Activated naive CD8-positive, alpha-beta T cell (primary cell): ENCODE results near the gene TOMM6.
A peak's percentile ranks its signal among the peaks of the same experiment; 100 is the strongest.
"Not testable (repeated sequence)": the region's sequence is repeated elsewhere in the genome, so short reads cannot be mapped to it uniquely, and the experiment has no call there.

Source experiments
- H3K27ac Mint-ChIP-seq: one replicate; pipeline ENCODE4 v1.8.0; 2021; ENCODE audit warnings: mixed read lengths
- H3K27me3 Mint-ChIP-seq: one replicate; pipeline ENCODE4 v1.8.0; 2021; ENCODE audit warnings: mixed read lengths
- H3K36me3 Mint-ChIP-seq: one replicate; pipeline ENCODE4 v1.8.0; 2021; ENCODE audit warnings: mixed read lengths
- H3K4me1 Mint-ChIP-seq: one replicate; pipeline ENCODE4 v1.8.0; 2021; ENCODE audit warnings: low read depth, mixed read lengths
- H3K4me3 Mint-ChIP-seq: one replicate; pipeline ENCODE4 v1.8.0; 2021; ENCODE audit warnings: mild to moderate bottlenecking, mixed read lengths
- H3K9me3 Mint-ChIP-seq: one replicate; pipeline ENCODE4 v1.8.0; 2021; ENCODE audit warnings: low read depth, mixed read lengths

TOMM6 gene

DNA sequence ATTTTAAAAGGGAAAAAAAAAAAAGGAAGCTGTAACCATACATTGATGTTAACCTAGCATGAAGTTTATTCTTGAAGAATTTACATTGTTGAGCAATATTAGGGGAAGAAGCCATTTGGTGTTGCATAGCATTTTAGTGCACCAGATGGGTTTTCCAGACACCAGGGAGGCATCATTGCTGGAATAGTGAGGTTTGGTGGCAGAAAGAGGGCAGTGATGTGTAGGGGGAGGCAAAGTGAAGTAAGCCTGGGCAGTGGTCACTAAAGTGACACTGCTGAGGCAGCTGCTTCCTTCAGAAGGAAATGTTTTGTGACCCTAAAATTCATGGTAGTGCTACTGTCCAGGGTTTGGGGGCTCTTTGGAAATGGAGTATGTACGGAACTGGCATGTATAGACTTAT lies 2.6 kb downstream of the TOMM6 start:
- Mint-ChIP-seq H3K27me3 (no peaks in the 10 kb centered on the region), H3K9me3 (no peaks in the 10 kb centered on the region), H3K4me3 (peak overlapping the region; percentile 40), H3K36me3 (peaks cover 6% of the 10 kb centered on the region), H3K27ac (peak overlapping the region; percentile 61), H3K4me1 (peaks cover 20% of the 10 kb centered on the region)

DNA sequence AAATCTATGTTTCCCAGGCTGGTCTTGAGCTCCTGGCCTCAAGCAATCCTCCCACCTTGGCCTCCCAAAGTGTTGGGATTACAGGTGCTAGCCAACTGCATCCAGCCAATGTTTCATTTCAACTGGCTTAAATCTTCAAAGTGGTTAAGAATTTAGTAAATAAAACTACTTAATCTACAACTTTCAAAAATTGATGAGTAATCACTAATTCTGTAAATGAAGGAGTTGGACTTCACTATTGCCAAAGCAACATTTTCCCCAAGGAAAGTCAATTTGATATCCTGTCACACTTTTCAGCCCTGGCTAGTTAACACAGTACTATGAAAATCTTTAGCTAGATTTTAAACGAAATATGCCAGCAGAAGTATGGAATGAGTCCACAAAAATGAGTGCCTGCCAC lies 3.8 kb downstream of the TOMM6 start:
- Mint-ChIP-seq H3K27me3 (no peaks in the 10 kb centered on the region), H3K4me1 (peaks cover 18% of the 10 kb centered on the region), H3K9me3 (no peaks in the 10 kb centered on the region), H3K36me3 (peaks cover 6% of the 10 kb centered on the region), H3K27ac (no peak overlapping the region), H3K4me3 (no peak overlapping the region)

DNA sequence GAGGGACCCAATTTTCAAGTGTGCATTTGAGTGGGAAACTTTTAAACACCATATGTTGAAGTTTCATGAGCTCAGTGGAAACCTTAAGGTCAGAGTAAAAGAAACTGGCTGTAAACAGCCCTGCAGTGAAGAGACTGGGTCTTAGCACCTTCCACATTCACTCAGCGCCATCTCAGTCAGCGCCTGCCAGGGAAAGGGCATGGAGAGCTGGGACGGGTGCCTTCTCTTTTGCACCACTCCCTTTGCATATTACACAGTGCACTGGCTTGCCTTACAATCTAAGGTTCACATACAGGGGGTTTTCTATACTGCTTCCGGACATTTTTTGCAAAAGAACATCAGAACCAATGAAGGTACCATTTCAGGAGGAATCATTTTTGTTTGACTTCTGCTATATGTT lies 4.5 kb downstream of the TOMM6 start:
- Mint-ChIP-seq H3K27me3 (no peaks in the 10 kb centered on the region), H3K36me3 (peaks cover 6% of the 10 kb centered on the region), H3K4me3 (no peak overlapping the region), H3K4me1 (peaks cover 18% of the 10 kb centered on the region), H3K27ac (no peak overlapping the region), H3K9me3 (no peaks in the 10 kb centered on the region)

DNA sequence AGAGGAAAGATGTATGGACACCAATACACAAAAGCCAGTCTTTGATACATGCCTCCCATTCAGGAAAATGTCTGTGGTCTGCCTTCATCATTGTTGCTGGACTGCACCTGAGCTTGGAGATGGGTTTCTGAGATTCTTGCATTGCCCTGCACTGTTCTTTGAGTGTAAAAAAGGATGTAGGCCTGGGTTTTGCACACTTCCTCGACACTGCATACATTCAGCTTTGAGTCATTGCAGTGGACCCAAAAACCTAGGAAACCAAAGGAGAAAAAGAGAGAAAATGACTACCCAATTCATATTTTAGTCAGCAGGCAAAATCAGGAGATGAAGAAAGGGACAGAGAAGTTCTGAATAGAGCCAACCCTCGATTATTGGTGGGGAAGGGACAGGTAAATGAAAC lies 9.0 kb downstream of the TOMM6 start:
- no peak overlapping the region for H3K4me3 Mint-ChIP-seq
- no peaks in the 10 kb centered on the region for H3K9me3 Mint-ChIP-seq
- no peak overlapping the region for H3K27ac Mint-ChIP-seq
- H3K27me3 Mint-ChIP-seq, result no peaks in the 10 kb centered on the region
- peaks cover 3% of the 10 kb centered on the region for H3K4me1 Mint-ChIP-seq
- no peaks in the 10 kb centered on the region for H3K36me3 Mint-ChIP-seq

DNA sequence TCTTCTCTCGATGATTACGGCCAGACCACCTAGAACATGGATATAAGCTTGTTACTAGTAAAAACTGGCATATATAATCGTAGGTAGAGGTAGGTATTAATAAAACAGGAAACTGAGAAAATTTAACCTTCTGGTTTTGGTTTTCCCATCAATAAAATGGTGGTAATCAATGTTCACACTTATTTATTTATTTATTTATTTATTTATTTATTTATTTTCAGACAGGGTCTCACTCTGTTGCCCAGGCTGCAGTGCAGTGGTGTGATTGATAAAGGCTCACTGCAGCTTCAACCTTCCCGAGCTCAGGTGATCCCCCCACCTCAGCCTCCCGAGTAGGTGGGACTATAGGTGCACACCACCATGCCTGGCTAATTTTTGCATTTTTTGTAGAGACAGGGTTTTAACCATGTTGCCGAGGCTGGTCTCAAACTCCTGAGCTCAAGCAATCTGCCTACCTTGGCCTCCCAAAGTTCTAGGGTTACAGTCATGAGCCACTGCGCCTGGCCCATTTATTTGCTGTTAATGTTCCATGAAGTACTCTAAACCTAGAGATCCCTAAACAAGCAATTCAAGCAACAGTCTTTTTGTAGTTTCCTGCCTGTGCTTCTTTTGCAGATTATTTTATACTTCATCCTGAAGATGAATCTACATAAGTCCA lies 11.5 kb downstream of the TOMM6 start:
- Mint-ChIP-seq H3K4me1 (no peaks in the 10 kb centered on the region), H3K36me3 (no peaks in the 10 kb centered on the region), H3K27ac (no peak overlapping the region), H3K4me3 (no peak overlapping the region), H3K9me3 (no peaks in the 10 kb centered on the region), H3K27me3 (no peaks in the 10 kb centered on the region)

DNA sequence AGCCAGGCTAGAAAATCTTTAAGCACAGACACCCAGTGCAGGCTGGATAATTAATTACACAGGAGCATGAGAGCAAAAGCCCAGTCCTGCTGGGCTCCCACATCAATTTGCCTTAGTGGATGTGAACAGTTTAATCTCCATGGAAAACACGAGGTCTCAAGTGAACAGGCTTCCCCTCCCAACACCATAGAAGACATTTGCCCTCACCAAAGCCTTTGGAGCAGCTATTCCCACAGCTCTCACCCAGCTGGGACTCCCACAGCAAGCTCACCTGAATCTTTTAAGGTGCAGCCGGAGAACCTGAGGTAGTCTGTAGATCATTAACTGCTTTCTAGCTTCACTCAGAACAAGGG lies 12.0 kb downstream of the TOMM6 start:
- no peak overlapping the region for H3K27ac Mint-ChIP-seq
- H3K4me1 Mint-ChIP-seq, result no peaks in the 10 kb centered on the region
- H3K9me3 Mint-ChIP-seq, result no peaks in the 10 kb centered on the region
- H3K36me3 Mint-ChIP-seq, result no peaks in the 10 kb centered on the region
- H3K27me3 Mint-ChIP-seq, result no peaks in the 10 kb centered on the region
- H3K4me3 Mint-ChIP-seq, result no peak overlapping the region

DNA sequence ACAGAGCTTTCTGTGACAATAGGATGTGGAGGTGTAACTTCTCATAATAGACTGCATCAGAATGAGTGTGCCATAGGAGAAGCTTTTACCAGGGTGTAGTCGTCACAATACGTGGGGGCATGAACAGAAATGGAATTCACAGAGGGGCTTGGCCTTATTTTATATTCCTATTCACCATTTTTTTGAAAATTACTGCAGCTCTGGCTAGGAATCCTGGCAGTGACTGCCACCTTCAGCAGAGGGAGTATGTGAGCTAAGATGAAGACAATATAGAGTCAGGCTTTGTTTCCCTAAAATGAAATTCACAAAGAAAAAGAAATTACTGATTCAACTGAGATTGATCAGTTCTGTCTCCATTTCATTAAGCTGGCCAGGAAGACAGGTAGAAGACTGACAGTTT lies 13.9 kb downstream of the TOMM6 start:
- H3K27me3 Mint-ChIP-seq, result no peaks in the 10 kb centered on the region
- H3K4me3 Mint-ChIP-seq, result no peak overlapping the region
- H3K36me3 Mint-ChIP-seq, result no peaks in the 10 kb centered on the region
- H3K27ac Mint-ChIP-seq, result no peak overlapping the region
- no peaks in the 10 kb centered on the region for H3K4me1 Mint-ChIP-seq
- no peaks in the 10 kb centered on the region for H3K9me3 Mint-ChIP-seq

DNA sequence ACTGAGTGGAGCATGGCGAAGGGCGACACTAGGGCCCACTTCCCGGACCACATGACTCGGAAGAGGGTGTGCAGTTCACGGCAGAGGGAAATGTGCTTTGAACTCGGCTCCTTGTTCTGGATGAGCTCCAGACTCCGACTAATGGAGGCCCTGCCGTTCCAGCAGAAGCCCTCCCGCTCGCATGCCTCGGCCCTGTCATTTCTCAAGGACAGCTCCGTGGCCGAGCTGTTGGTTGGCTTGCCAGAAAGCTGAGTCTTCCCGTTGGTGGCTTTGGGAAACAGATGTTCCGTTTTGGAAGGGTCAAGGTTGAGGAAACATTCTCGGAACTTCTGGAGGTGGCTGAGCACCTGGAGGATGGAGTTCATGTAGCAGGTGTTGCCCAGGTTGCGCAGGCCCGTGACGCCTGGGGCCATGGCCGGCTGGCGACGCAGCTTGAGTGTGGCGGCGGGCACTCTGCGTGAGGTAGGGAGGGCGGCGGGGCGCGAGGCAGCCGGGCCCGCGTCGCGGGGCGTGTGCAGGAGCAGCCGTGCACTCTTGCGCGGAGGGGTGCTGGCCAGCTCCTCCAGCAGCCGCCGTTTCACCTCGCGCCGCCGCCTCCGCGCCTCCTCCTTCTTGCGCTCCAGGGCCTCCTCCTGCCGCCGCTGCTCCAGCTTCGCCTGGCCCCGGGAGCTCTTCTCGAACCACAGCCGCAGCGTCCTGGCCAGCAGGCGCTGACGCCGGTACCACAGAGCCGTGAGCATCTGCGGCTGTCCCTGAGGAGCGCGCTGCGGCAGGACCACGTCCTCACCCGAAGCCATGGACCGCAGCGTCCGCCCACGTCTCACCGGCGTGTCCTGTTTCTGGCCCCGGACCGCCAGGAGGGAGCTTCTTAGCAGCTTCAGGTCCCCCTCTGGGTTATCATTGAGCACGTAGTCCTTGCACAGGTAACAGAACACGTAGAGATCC lies 18.6 kb downstream of the TOMM6 start:
- H3K4me1 Mint-ChIP-seq, result no peaks in the 10 kb centered on the region
- no peaks in the 10 kb centered on the region for H3K27me3 Mint-ChIP-seq
- H3K36me3 Mint-ChIP-seq, result no peaks in the 10 kb centered on the region
- no peak overlapping the region for H3K27ac Mint-ChIP-seq
- no peaks in the 10 kb centered on the region for H3K9me3 Mint-ChIP-seq
- H3K4me3 Mint-ChIP-seq, result no peak overlapping the region

DNA sequence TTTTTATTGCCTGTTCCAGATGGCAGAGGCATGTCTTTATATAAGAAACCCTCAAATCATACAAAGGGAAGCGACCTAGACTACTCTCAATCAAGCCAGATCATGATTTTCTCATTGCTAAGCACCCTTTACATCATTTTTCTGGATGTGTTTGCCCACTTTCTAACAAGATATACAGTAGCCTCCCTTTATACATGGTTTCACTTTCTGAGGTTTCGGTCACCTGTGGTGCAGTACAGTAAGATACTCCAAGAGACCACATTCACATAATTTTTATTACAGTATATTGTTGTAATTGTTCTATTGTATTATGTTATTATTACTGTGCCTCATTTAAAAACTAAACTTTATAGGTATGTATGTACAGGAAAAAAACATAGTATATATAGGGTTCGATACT lies 23.6 kb downstream of the TOMM6 start:
- Mint-ChIP-seq H3K4me3 (no peak overlapping the region), H3K9me3 (no peaks in the 10 kb centered on the region)

DNA sequence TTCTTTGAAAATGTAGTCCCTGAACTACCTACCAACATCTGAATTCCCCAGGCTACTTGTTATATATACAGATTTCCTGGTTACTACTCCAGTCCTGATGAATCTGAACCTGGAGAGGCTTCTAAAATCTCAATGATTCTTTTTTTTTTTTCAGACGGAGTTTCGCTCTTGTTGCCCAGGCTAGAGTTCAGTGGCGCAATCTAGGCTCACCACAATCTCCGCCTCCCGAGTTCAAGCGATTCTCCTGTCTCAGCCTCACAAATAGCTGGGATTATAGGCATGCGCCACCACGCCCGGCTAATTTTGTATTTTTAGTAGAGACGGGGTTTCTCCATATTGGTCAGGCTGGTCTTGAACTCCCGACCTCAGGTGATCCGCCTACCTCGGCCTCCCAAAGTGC lies 24.5 kb downstream of the TOMM6 start:
- H3K9me3 Mint-ChIP-seq, H3K27ac Mint-ChIP-seq, H3K4me1 Mint-ChIP-seq, H3K36me3 Mint-ChIP-seq, H3K27me3 Mint-ChIP-seq, H3K4me3 Mint-ChIP-seq: not testable (repeated sequence)

More for the DNA sequence above, 23.6 kb downstream of the TOMM6 start:
- Mint-ChIP-seq H3K27me3 (no peaks in the 10 kb centered on the region), H3K4me1 (no peaks in the 10 kb centered on the region), H3K36me3 (no peaks in the 10 kb centered on the region), H3K27ac (no peak overlapping the region)

DNA sequence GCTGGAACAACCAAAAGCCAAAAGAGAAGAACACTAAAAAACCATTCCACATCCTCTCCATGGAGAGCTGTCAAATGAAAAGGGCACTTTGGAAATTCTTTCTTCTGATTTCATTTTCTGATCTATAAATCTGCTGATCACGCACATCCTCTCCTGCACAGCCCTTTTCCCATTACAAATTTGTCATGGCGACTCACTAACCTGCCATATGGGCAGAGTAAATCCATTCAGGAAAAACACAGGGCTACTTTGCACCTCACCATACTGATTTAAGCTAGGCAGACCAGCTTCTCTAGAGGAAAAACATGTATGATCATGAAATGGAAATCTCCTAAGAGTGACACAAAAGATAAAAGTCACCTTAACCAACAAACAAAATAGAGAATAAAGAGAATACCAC lies 26.0 kb downstream of the TOMM6 start:
- Mint-ChIP-seq H3K27ac (no peak overlapping the region), H3K36me3 (no peaks in the 10 kb centered on the region), H3K4me3 (no peak overlapping the region), H3K4me1 (no peaks in the 10 kb centered on the region), H3K27me3 (no peaks in the 10 kb centered on the region), H3K9me3 (no peaks in the 10 kb centered on the region)

DNA sequence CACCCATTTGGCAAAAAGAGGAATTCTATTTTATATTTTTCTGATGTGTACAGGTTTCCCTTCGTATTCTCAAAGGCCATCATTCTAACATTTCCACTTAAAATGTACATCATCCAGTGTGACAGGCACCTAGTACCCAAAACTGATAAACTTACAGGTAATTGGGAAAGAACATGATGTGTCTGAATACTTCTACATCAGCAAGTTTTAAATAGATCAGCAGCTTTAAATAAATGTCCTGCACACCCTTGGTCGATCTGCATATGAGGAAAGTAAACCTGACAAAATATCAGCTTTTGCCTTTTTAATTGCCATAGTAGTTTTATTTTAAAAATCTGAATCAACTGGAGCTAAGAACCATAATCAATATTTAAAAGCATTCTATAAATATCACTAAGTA lies 26.5 kb downstream of the TOMM6 start:
- no peaks in the 10 kb centered on the region for H3K27me3 Mint-ChIP-seq
- no peaks in the 10 kb centered on the region for H3K4me1 Mint-ChIP-seq
- no peaks in the 10 kb centered on the region for H3K9me3 Mint-ChIP-seq
- no peaks in the 10 kb centered on the region for H3K36me3 Mint-ChIP-seq
- H3K4me3 Mint-ChIP-seq, result no peak overlapping the region
- no peak overlapping the region for H3K27ac Mint-ChIP-seq

DNA sequence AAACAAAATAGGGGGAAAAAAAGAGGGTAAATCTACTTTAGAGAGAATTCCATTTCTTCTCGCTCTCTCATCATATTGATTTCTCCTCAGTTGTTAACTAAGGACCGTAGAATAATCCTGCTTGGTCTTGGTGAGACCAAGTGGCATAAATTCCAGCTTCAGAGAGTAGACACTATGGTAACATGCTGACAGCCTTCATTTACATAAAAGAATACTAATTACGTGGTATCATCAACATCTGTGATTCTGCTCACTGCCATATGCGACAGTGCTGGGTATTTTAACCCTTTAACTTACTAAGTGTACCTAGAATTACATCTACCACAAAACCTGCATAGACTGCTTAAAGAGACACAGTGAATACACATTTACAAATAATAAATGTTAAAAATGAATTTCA lies 27.1 kb downstream of the TOMM6 start:
- no peaks in the 10 kb centered on the region for H3K36me3 Mint-ChIP-seq
- no peaks in the 10 kb centered on the region for H3K27me3 Mint-ChIP-seq
- no peak overlapping the region for H3K4me3 Mint-ChIP-seq
- H3K9me3 Mint-ChIP-seq, result no peaks in the 10 kb centered on the region
- H3K27ac Mint-ChIP-seq, result no peak overlapping the region
- no peaks in the 10 kb centered on the region for H3K4me1 Mint-ChIP-seq

DNA sequence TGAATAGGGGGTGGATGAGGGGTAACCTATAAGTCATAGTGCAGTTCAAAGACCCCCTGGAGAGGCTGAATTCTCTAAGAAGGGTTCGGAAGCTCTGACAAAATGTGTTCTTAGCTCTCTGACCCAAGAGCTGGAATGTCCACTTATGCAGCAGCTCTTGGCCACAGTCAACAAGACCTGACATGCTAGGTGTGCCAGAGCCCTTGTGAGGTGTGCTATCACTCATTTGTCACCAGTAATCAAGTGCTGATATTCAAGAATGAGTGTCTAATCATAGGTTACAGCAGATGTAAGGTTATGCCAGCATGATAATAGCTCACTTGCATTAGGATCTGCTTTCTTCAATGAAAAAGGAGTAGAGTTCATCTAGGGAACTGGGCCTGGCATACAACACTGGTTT lies 28.1 kb downstream of the TOMM6 start:
- Mint-ChIP-seq H3K4me3 (no peak overlapping the region), H3K27ac (no peak overlapping the region), H3K36me3 (no peaks in the 10 kb centered on the region), H3K9me3 (no peaks in the 10 kb centered on the region), H3K4me1 (no peaks in the 10 kb centered on the region), H3K27me3 (no peaks in the 10 kb centered on the region)

DNA sequence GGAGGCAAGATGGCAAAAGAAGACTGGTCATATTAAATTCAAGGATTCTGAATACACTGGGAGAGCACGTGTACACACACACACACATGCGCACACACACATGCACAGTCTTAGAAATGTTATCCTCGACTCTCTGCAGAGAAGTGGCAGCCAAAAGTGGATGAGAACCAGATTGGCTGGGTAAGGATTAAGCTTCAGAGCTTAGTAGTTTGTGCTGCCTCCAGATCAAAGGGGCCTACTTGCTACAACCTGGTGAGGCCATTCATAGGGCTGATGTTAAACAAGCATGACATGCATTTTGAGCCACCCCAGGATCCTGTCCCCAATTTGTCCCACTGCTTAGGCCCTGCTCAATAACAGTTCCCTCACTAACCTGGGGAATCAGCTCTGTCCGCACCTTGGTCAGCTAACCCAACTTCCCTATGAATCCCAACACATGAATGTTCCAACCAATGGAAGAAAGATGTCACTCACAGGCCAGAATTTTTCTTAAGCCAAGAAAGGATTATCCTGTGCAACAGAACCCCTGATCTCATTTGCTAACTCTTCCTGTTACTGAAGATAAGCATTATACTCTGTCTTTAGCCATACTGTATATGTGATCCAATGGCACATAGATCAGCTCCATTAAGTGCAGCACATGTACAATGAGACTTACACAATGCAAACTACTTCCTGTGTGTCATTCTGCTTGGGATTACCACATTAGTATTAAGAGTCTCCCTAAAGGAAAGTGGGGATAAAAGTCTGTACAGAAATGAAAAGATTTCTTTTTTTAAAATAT lies 31.0 kb downstream of the TOMM6 start:
- no peaks in the 10 kb centered on the region for H3K36me3 Mint-ChIP-seq
- no peaks in the 10 kb centered on the region for H3K4me1 Mint-ChIP-seq
- no peak overlapping the region for H3K4me3 Mint-ChIP-seq
- no peak overlapping the region for H3K27ac Mint-ChIP-seq
- no peaks in the 10 kb centered on the region for H3K9me3 Mint-ChIP-seq
- H3K27me3 Mint-ChIP-seq, result no peaks in the 10 kb centered on the region
